Measurements from ENCODE around the gene TIAM1. TPM values are rescaled to one million over a fixed set of nuclear protein-coding genes. Genes with fewer than 3 reads are reported as not detected.

Gene TIAM1
- total RNA-seq, 6 experiments from 2014 or later, result 4.8 to 12.5 (median 7.7) TPM

DNA sequence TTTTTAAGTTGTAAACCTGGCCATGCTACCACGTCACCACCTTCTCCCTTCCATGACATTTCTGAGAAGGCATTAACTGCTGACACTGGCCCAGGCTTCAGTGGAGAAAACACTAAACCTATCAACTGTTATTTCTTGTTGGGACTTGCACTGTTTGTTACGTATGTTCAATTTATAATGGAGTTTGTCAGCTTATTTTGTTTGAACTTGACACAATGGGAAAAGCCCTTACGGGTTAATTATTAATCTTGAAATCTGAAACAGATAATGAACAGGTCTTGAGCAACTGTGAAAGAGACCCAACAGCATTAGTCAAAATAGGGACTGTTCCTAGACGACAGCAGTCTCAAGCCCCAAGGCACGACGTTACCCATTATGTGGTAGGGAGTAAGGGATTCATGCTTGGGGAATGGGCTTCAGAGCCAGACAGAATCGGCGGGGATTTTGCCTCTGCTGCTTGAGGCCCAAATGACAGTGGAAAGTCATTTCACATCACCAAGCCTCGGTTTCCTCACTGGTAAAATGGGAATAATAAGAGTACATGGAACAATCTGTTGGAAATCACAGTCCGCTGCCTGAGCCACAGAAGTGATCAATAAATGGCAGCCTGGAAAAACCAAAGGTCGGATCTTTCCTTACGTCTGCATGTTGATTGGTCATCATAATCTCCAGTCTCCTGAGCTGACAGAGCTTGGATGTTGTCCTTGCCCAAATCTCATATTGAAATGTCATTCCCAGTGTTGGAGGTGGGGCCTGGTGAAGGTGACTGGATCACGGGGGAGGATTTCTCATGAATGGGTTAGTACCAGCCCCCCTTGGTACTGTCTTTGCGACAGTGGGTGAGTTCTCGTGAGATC, 44.5 kb downstream of the TIAM1 start:
- Histone ChIP-seq H3K9me3 (no peaks in the 10 kb centered on the region), H3K36me3 (no peaks in the 10 kb centered on the region), H3K4me1 (peaks cover 0 to 10% (median 2%) of the 10 kb centered on the region in 4 donors), H3K4me3 (no peak overlapping the region), H3K27me3 (no peaks in the 10 kb centered on the region), H3K27ac (peak overlapping the region in 1 of 3 donors; percentile 48)
- intact Hi-C loops (cut with DNase I), result no loop called here
- DNase-seq (no peak), ATAC-seq (peak; percentile 83 to 96 (median 92))
- TF ChIP-seq POLR2A (IDR thresholded peaks at IDR 0.05), result no peak
- TF ChIP-seq, protein P1, sequence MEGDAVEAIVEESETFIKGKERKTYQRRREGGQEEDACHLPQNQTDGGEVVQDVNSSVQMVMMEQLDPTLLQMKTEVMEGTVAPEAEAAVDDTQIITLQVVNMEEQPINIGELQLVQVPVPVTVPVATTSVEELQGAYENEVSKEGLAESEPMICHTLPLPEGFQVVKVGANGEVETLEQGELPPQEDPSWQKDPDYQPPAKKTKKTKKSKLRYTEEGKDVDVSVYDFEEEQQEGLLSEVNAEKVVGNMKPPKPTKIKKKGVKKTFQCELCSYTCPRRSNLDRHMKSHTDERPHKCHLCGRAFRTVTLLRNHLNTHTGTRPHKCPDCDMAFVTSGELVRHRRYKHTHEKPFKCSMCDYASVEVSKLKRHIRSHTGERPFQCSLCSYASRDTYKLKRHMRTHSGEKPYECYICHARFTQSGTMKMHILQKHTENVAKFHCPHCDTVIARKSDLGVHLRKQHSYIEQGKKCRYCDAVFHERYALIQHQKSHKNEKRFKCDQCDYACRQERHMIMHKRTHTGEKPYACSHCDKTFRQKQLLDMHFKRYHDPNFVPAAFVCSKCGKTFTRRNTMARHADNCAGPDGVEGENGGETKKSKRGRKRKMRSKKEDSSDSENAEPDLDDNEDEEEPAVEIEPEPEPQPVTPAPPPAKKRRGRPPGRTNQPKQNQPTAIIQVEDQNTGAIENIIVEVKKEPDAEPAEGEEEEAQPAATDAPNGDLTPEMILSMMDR (IDR thresholded peaks at IDR 0.05), result no peak
- WGBS (ENCODE audit: insufficient coverage, low coverage, low lambda C conversion rate, missing lambda C conversion rate), result 19% methylated on average over 9 of the region's 15 CpGs

DNA sequence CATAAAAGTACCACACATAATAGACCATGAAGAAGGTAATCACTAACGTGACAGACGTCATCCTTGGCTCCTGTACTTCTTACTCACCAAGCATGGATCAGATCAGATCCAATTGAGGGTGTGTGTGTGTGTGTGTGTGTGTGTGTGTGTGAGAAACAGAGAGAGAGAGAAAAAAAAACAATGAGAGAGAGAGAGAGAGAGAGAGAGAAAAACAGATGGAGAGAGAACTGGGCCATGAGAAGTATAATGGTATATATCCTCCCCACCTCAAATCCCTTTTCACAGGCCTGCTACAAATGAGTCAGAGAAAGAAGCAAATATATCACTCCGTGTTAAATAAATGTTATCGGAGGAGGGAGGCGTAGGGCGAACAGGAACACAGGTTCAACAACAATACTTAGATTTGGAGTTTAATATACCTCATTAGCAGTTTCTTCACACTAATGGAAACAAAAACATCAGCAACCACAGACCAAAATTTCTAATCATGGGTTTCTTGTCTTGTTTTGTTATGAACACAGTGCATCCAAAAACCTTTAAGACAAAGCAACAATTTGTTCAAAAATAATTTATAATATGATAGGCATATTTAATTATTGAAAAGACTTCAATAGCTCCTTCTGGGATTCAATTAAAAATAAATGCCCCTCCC, 45.3 kb downstream of the TIAM1 start:
- no peaks in the 10 kb centered on the region for H3K27me3 ChIP-seq
- ATAC-seq, result no peak
- no peak overlapping the region for H3K27ac ChIP-seq
- WGBS (ENCODE audit: insufficient coverage, low coverage, low lambda C conversion rate, missing lambda C conversion rate), result 90% methylated on average over 6 of the region's 6 CpGs
- intact Hi-C loops (cut with DNase I), result no loop called here
- H3K9me3 ChIP-seq, result no peaks in the 10 kb centered on the region
- no peaks in the 10 kb centered on the region for H3K36me3 ChIP-seq
- no peak for TF ChIP-seq POLR2A (IDR thresholded peaks at IDR 0.05)
- TF ChIP-seq, protein P1 (IDR thresholded peaks at IDR 0.05), result no peak
- no peak overlapping the region for H3K4me3 ChIP-seq
- DNase-seq, result no peak
- H3K4me1 ChIP-seq, result peaks cover 0 to 10% (median 2%) of the 10 kb centered on the region in 4 donors

DNA sequence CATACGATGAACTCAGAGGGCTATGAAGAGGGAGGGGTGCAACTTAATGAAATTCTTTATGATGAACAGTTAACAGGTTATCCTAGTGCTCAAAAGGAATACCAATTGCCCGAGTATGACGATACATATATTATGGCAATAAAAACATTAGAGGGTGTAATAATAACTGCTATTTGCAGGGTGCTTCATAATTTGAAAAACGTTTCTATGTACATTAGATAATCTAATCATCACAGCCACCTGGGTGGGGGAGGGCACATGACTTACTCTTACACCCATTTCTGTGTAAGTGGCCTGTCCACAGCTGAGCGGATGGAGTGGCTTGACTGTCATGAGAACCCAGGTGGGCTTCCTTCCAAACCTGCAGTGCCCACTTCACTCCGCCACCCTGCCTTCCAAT, 46.3 kb downstream of the TIAM1 start:
- TF ChIP-seq POLR2A (IDR thresholded peaks at IDR 0.05), result no peak
- TF ChIP-seq, protein P1 (IDR thresholded peaks at IDR 0.05), result no peak
- no peak for DNase-seq
- no peaks in the 10 kb centered on the region for H3K27me3 ChIP-seq
- H3K36me3 ChIP-seq, result no peaks in the 10 kb centered on the region
- H3K9me3 ChIP-seq, result no peaks in the 10 kb centered on the region
- peaks cover 0 to 10% (median 2%) of the 10 kb centered on the region in 4 donors for H3K4me1 ChIP-seq
- WGBS (ENCODE audit: insufficient coverage, low coverage, low lambda C conversion rate, missing lambda C conversion rate), result 84% methylated on average over 5 of the region's 6 CpGs
- no peak overlapping the region for H3K27ac ChIP-seq
- no peak overlapping the region for H3K4me3 ChIP-seq
- no peak for ATAC-seq
- intact Hi-C loops (cut with DNase I), result no loop called here

DNA sequence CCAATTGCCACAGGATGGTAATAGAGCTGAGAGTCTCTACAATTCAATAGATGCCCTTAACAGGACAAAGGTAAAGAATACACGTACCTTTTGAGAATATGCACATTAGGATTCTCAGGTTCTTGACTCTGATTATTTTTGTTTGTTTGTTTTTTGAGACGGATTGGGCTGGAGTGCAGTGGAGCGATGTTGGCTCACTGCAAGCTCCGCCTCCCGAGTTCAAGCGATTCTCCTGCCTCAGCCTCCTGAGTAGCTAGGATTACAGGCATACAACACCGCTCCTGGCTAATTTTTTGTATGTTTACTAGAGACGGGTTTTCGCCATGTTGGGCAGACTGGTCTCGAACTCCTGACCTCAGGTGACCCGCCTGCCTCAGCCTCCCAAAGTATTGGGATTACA, 48.4 kb downstream of the TIAM1 start:
- Histone ChIP-seq H3K4me3 (no peak overlapping the region), H3K27me3 (no peaks in the 10 kb centered on the region), H3K27ac (no peak overlapping the region), H3K4me1 (peaks cover 0 to 10% (median 2%) of the 10 kb centered on the region in 4 donors), H3K9me3 (no peaks in the 10 kb centered on the region), H3K36me3 (no peaks in the 10 kb centered on the region)
- 91% methylated on average over 11 of the region's 11 CpGs for WGBS (ENCODE audit: insufficient coverage, low coverage, low lambda C conversion rate, missing lambda C conversion rate)
- ATAC-seq (no peak), DNase-seq (no peak)
- TF ChIP-seq, protein P1 (IDR thresholded peaks at IDR 0.05), result no peak
- no peak for TF ChIP-seq POLR2A (IDR thresholded peaks at IDR 0.05)
- intact Hi-C loops (cut with DNase I), result no loop called here

All from right lobe of liver (tissue), 6 donors.